Measurements from ENCODE around the gene SNRPD2.

SNRPD2 gene

GRCh38 chr19:45655073-45655472 lies 36.7 kb downstream of the SNRPD2 start:
- DNase-seq, result no peak

GRCh38 chr19:45653634-45654033 lies 38.1 kb downstream of the SNRPD2 start:
- no peak for DNase-seq

- no peak for DNase-seq
These were observed 41.0 kb downstream of the SNRPD2 start for GRCh38 chr19:45650722-45651121.

GRCh38 chr19:45646345-45646698 lies 45.4 kb downstream of the SNRPD2 start:
- no peak for DNase-seq

DNA sequence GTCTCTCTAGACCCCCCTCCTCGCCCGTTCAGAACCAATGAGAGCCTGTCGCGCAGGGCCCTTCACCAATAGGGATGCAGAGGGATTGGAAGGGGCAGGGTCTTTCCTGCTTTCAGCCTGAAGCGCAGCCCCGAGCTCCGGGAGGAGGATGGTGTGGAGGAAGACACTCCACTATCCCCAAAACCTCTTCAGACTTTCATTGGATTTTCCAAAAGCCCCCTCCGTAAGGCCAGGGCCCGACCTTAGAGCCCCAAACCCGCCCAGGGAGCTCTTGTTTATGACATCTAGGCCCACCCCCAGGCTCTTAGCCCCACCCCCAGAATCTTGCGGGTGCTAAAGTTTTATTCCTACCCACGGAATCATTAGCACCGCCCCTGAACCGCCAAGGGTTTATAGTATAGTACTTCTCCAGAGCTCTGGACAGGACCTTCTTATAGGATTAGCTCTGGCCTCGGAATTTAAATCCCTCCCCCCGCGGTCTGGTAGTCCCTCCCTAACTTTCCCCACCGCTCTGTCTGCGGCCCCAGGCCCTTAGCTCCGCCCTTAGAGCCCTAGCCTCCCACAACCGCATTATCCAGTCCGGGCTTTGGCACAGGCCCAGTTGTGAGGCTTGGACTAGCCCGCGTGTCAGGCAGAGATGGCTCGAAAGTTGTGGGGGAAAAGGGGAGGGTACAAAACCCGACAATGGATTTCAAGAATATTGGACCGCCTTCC lies 46.0 kb downstream of the SNRPD2 start:
- DNase-seq, result peak; percentile 23

DNA sequence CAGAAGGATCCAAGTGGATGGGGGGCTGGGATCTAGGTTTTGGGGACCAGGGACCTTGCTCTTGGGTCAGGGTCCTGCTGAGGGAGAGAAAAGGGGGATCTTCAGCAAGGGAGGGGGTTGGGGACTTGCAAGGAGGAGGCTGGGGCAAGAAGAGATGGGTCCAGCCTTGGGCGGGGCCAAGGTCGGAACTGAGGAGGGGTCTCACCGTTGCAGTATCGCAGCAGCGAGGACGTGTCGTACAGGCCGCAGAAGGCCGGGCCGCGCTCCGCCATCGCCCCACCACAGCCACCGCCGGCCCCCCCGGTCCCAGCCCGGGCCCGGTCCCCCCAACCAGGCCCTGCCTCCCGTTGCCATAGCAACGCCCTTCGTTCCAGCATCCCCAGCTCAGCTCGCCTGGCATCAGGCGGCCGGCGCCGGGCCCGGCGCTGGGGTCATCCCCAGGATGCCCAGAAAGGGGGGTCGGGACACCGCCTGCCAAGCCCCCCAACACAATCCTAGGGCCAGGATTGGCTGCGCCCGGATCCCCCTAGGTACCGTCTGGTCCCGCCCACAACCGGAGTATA lies 46.6 kb downstream of the SNRPD2 start:
- DNase-seq, result no peak

DNA sequence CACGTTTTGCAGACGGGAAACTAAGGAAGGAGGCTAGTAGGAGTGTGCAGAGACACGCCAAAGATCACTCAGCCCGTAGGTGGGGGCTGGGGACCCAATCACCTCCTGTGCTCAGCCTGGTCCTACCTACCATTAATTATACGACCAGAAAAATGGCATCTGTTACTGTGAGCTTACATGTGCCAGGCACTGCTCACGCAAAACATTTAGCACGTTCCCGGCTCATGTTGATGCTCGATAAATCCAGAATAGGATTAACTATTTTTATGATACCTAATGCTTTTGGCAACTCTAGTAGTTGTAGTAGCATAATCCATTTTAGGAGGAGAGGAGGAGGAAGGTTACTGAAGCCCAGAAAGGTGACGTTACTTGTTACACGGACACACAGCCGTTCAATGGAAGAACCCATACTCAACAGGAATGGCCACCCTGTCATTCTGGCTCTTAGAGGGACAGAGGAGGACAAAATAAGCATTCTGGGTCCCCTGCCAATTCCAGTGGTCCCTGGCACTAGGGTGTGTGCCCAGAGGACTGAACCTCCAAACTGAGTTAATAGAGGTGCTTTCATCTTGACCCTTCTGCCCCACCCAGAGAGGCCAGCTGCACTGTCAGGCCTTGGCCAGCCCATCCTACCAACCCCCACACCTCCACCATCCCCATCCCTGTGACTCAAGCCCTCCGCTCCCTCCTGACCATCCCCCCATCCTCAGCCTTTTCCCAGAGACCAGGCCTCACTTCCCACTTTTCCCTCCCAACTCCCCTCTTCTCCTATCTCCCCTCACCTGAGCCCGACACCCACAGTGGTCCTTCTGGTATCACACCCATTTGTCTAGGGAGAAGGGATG lies 47.6 kb downstream of the SNRPD2 start:
- DNase-seq, result no peak

GRCh38 chr19:45643024-45643926 lies 48.5 kb downstream of the SNRPD2 start:
- DNase-seq, result peak; percentile 58

- DNase-seq, result peak; percentile 67
These were observed 50.3 kb downstream of the SNRPD2 start for GRCh38 chr19:45641274-45642105.

DNA sequence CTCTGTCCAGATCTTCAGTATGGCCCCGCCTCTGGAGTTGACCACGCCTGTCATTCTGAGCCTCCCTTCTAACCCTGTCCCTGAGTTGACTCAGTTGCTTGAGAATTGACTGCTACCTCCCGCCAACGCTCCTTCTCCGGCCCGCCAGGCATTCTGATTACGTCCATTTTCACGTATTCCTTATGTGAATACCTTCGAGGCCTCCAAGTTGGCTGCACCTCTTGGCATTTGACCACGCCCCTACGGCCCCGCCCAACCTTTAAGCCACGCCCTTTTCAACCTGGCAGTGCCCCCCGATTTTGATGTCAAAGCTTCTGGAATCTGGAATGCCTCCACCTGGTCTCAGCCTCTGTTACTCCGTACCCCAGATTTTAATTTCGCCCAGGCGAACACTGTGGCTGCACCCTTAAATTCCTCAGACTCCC lies 50.9 kb downstream of the SNRPD2 start:
- DNase-seq, result no peak

GRCh38 chr19:45638930-45639729 lies 52.6 kb downstream of the SNRPD2 start, which contains the start of gene EML2:
Gene EML2 (minus strand): TSS chr19:45639397. CDS start chr19:45639376, 21 bp downstream.
- DNase-seq, result no peak

DNA sequence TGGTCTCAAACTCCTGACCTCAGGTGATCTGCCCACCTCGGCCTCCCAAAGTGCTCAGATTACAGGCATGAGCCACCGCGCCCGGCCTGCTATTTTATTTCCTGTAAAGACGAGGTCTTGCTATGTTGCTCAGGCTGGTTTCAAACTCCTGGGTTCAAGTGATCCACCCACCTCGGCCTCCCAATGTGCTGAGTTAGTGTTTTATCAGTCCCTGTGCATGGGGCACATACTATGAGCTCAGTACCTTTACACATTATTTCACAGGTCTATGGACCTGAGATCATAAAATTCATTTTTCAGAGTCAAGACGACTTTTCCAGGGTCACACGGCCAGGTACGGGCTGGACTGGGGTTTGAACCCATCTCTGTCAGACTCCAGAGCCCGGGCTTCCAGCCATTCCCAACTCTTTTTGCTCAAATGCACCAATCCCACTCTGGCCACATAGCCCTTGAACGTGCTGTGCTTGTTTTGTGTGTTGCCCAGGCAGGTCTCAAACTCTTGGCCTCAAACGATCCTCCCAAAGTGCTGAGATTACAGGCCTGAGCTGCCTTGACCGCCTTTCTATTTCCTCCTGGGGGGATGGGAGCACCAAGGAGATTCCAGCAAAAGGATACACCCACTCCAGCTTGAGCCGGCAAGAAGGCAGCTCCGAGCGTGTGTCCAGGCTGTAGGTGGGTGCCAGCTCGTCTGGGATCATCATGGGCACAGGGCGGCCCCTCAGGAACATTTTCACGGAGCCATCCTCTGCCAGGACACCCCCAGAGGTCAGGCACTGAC lies 53.7 kb downstream of the SNRPD2 start:
- no peak for DNase-seq
